ENCODE results near the gene WIPF3.

WIPF3 gene

GRCh38 chr7:29847916-29848315, 41.6 kb downstream of the WIPF3 start:
- H3K36me3 ChIP-seq (ENCODE audit: control insufficient read depth in 2 of 2, insufficient read depth in 2 of 2, low read length in 2 of 2): no peaks in the 10 kb centered on the region
- H3K27ac ChIP-seq (ENCODE audit: low read length): no peak overlapping the region
- no peaks in the 10 kb centered on the region for H3K4me1 ChIP-seq (ENCODE audit: control insufficient read depth, insufficient read depth, low read length)
- no peaks in the 10 kb centered on the region for H3K27me3 ChIP-seq (ENCODE audit: control insufficient read depth in 1 of 2, insufficient read depth in 2 of 2, low read length in 2 of 2)
- no peak overlapping the region for H3K9ac ChIP-seq (ENCODE audit: low read length in 2 of 2)
- no peak overlapping the region for H3K4me3 ChIP-seq (ENCODE audit: low read length in 2 of 2)
- no peaks in the 10 kb centered on the region for H3K9me3 ChIP-seq (ENCODE audit: control insufficient read depth in 2 of 2, low read length in 2 of 2)

- H3K27ac ChIP-seq (ENCODE audit: low read length): no peak overlapping the region
- no peaks in the 10 kb centered on the region for H3K9me3 ChIP-seq (ENCODE audit: control insufficient read depth in 2 of 2, low read length in 2 of 2)
- H3K36me3 ChIP-seq (ENCODE audit: control insufficient read depth in 2 of 2, insufficient read depth in 2 of 2, low read length in 2 of 2): no peaks in the 10 kb centered on the region
- no peak overlapping the region for H3K4me3 ChIP-seq (ENCODE audit: low read length in 2 of 2)
- H3K4me1 ChIP-seq (ENCODE audit: control insufficient read depth, insufficient read depth, low read length): no peaks in the 10 kb centered on the region
- no peaks in the 10 kb centered on the region for H3K27me3 ChIP-seq (ENCODE audit: control insufficient read depth in 1 of 2, insufficient read depth in 2 of 2, low read length in 2 of 2)
- H3K9ac ChIP-seq (ENCODE audit: low read length in 2 of 2): no peak overlapping the region
Measured at GRCh38 chr7:29848941-29849340, 42.6 kb downstream of the WIPF3 start.

- H3K9ac ChIP-seq (ENCODE audit: low read length in 2 of 2): no peak overlapping the region
- H3K27ac ChIP-seq (ENCODE audit: low read length): no peak overlapping the region
- H3K4me3 ChIP-seq (ENCODE audit: low read length in 2 of 2): no peak overlapping the region
- no peaks in the 10 kb centered on the region for H3K36me3 ChIP-seq (ENCODE audit: control insufficient read depth in 2 of 2, insufficient read depth in 2 of 2, low read length in 2 of 2)
- no peaks in the 10 kb centered on the region for H3K27me3 ChIP-seq (ENCODE audit: control insufficient read depth in 1 of 2, insufficient read depth in 2 of 2, low read length in 2 of 2)
- H3K4me1 ChIP-seq (ENCODE audit: control insufficient read depth, insufficient read depth, low read length): no peaks in the 10 kb centered on the region
- H3K9me3 ChIP-seq (ENCODE audit: control insufficient read depth in 2 of 2, low read length in 2 of 2): no peaks in the 10 kb centered on the region
Measured at GRCh38 chr7:29851487-29851886, 45.2 kb downstream of the WIPF3 start.

- H3K9me3 ChIP-seq (ENCODE audit: control insufficient read depth in 2 of 2, low read length in 2 of 2): no peaks in the 10 kb centered on the region
- H3K27ac ChIP-seq (ENCODE audit: low read length): no peak overlapping the region
- H3K27me3 ChIP-seq (ENCODE audit: control insufficient read depth in 1 of 2, insufficient read depth in 2 of 2, low read length in 2 of 2): no peaks in the 10 kb centered on the region
- no peak overlapping the region for H3K4me3 ChIP-seq (ENCODE audit: low read length in 2 of 2)
- no peak overlapping the region for H3K9ac ChIP-seq (ENCODE audit: low read length in 2 of 2)
- no peaks in the 10 kb centered on the region for H3K36me3 ChIP-seq (ENCODE audit: control insufficient read depth in 2 of 2, insufficient read depth in 2 of 2, low read length in 2 of 2)
- H3K4me1 ChIP-seq (ENCODE audit: control insufficient read depth, insufficient read depth, low read length): no peaks in the 10 kb centered on the region
Measured at GRCh38 chr7:29852457-29852856, 46.1 kb downstream of the WIPF3 start.

GRCh38 chr7:29853072-29853471, 46.8 kb downstream of the WIPF3 start:
- no peaks in the 10 kb centered on the region for H3K36me3 ChIP-seq (ENCODE audit: control insufficient read depth in 2 of 2, insufficient read depth in 2 of 2, low read length in 2 of 2)
- H3K9ac ChIP-seq (ENCODE audit: low read length in 2 of 2): no peak overlapping the region
- H3K4me1 ChIP-seq (ENCODE audit: control insufficient read depth, insufficient read depth, low read length): no peaks in the 10 kb centered on the region
- no peaks in the 10 kb centered on the region for H3K9me3 ChIP-seq (ENCODE audit: control insufficient read depth in 2 of 2, low read length in 2 of 2)
- H3K27ac ChIP-seq (ENCODE audit: low read length): no peak overlapping the region
- no peaks in the 10 kb centered on the region for H3K27me3 ChIP-seq (ENCODE audit: control insufficient read depth in 1 of 2, insufficient read depth in 2 of 2, low read length in 2 of 2)
- no peak overlapping the region for H3K4me3 ChIP-seq (ENCODE audit: low read length in 2 of 2)

GRCh38 chr7:29853789-29854188, 47.5 kb downstream of the WIPF3 start:
- no peak overlapping the region for H3K4me3 ChIP-seq (ENCODE audit: low read length in 2 of 2)
- H3K27me3 ChIP-seq (ENCODE audit: control insufficient read depth in 1 of 2, insufficient read depth in 2 of 2, low read length in 2 of 2): no peaks in the 10 kb centered on the region
- H3K27ac ChIP-seq (ENCODE audit: low read length): no peak overlapping the region
- no peaks in the 10 kb centered on the region for H3K36me3 ChIP-seq (ENCODE audit: control insufficient read depth in 2 of 2, insufficient read depth in 2 of 2, low read length in 2 of 2)
- no peaks in the 10 kb centered on the region for H3K4me1 ChIP-seq (ENCODE audit: control insufficient read depth, insufficient read depth, low read length)
- H3K9me3 ChIP-seq (ENCODE audit: control insufficient read depth in 2 of 2, low read length in 2 of 2): no peaks in the 10 kb centered on the region
- H3K9ac ChIP-seq (ENCODE audit: low read length in 2 of 2): no peak overlapping the region

GRCh38 chr7:29854257-29854938, 48.1 kb downstream of the WIPF3 start:
- Histone ChIP-seq H3K4me1 (ENCODE audit: control insufficient read depth, insufficient read depth, low read length) (no peaks in the 10 kb centered on the region), H3K36me3 (ENCODE audit: control insufficient read depth in 2 of 2, insufficient read depth in 2 of 2, low read length in 2 of 2) (no peaks in the 10 kb centered on the region), H3K4me3 (ENCODE audit: low read length in 2 of 2) (no peak overlapping the region), H3K9me3 (ENCODE audit: control insufficient read depth in 2 of 2, low read length in 2 of 2) (no peaks in the 10 kb centered on the region), H3K9ac (ENCODE audit: low read length in 2 of 2) (no peak overlapping the region), H3K27ac (ENCODE audit: low read length) (no peak overlapping the region), H3K27me3 (ENCODE audit: control insufficient read depth in 1 of 2, insufficient read depth in 2 of 2, low read length in 2 of 2) (no peaks in the 10 kb centered on the region)

GRCh38 chr7:29857654-29858053, 51.3 kb downstream of the WIPF3 start:
- no peaks in the 10 kb centered on the region for H3K9me3 ChIP-seq (ENCODE audit: control insufficient read depth in 2 of 2, low read length in 2 of 2)
- H3K4me3 ChIP-seq (ENCODE audit: low read length in 2 of 2): no peak overlapping the region
- H3K27me3 ChIP-seq (ENCODE audit: control insufficient read depth in 1 of 2, insufficient read depth in 2 of 2, low read length in 2 of 2): no peaks in the 10 kb centered on the region
- no peak overlapping the region for H3K27ac ChIP-seq (ENCODE audit: low read length)
- no peaks in the 10 kb centered on the region for H3K36me3 ChIP-seq (ENCODE audit: control insufficient read depth in 2 of 2, insufficient read depth in 2 of 2, low read length in 2 of 2)
- H3K4me1 ChIP-seq (ENCODE audit: control insufficient read depth, insufficient read depth, low read length): no peaks in the 10 kb centered on the region
- no peak overlapping the region for H3K9ac ChIP-seq (ENCODE audit: low read length in 2 of 2)

GRCh38 chr7:29858191-29858951, 52.1 kb downstream of the WIPF3 start:
- H3K4me3 ChIP-seq (ENCODE audit: low read length in 2 of 2): no peak overlapping the region
- H3K9me3 ChIP-seq (ENCODE audit: control insufficient read depth in 2 of 2, low read length in 2 of 2): no peaks in the 10 kb centered on the region
- H3K9ac ChIP-seq (ENCODE audit: low read length in 2 of 2): no peak overlapping the region
- no peaks in the 10 kb centered on the region for H3K36me3 ChIP-seq (ENCODE audit: control insufficient read depth in 2 of 2, insufficient read depth in 2 of 2, low read length in 2 of 2)
- no peak overlapping the region for H3K27ac ChIP-seq (ENCODE audit: low read length)
- H3K27me3 ChIP-seq (ENCODE audit: control insufficient read depth in 1 of 2, insufficient read depth in 2 of 2, low read length in 2 of 2): no peaks in the 10 kb centered on the region
- no peaks in the 10 kb centered on the region for H3K4me1 ChIP-seq (ENCODE audit: control insufficient read depth, insufficient read depth, low read length)

- Histone ChIP-seq H3K36me3 (ENCODE audit: control insufficient read depth in 2 of 2, insufficient read depth in 2 of 2, low read length in 2 of 2) (no peaks in the 10 kb centered on the region), H3K4me3 (ENCODE audit: low read length in 2 of 2) (no peak overlapping the region), H3K4me1 (ENCODE audit: control insufficient read depth, insufficient read depth, low read length) (no peaks in the 10 kb centered on the region), H3K9me3 (ENCODE audit: control insufficient read depth in 2 of 2, low read length in 2 of 2) (no peaks in the 10 kb centered on the region), H3K27ac (ENCODE audit: low read length) (no peak overlapping the region), H3K9ac (ENCODE audit: low read length in 2 of 2) (no peak overlapping the region), H3K27me3 (ENCODE audit: control insufficient read depth in 1 of 2, insufficient read depth in 2 of 2, low read length in 2 of 2) (no peaks in the 10 kb centered on the region)
Measured at GRCh38 chr7:29859104-29859503, 52.8 kb downstream of the WIPF3 start.

- Histone ChIP-seq H3K27ac (ENCODE audit: low read length) (no peak overlapping the region), H3K9ac (ENCODE audit: low read length in 2 of 2) (no peak overlapping the region), H3K36me3 (ENCODE audit: control insufficient read depth in 2 of 2, insufficient read depth in 2 of 2, low read length in 2 of 2) (no peaks in the 10 kb centered on the region), H3K4me1 (ENCODE audit: control insufficient read depth, insufficient read depth, low read length) (no peaks in the 10 kb centered on the region), H3K9me3 (ENCODE audit: control insufficient read depth in 2 of 2, low read length in 2 of 2) (no peaks in the 10 kb centered on the region), H3K4me3 (ENCODE audit: low read length in 2 of 2) (no peak overlapping the region), H3K27me3 (ENCODE audit: control insufficient read depth in 1 of 2, insufficient read depth in 2 of 2, low read length in 2 of 2) (no peaks in the 10 kb centered on the region)
Measured at GRCh38 chr7:29859524-29860185, 53.3 kb downstream of the WIPF3 start.
